HG03108 (cell line): ENCODE data around the gene IL20.

Source experiments
- ATAC-seq: cut with Tn5 transposase; IDR thresholded peaks from one replicate; pipeline ENCODE4 v1.9.1; 2021; ENCODE audit warnings: moderate library complexity; ENCODE audit not compliant: unreplicated experiment

The IL20 gene

GRCh38 chr1:206899717-206900116 is 34.3 kb downstream of the IL20 start:
- ATAC-seq: no peak

DNA sequence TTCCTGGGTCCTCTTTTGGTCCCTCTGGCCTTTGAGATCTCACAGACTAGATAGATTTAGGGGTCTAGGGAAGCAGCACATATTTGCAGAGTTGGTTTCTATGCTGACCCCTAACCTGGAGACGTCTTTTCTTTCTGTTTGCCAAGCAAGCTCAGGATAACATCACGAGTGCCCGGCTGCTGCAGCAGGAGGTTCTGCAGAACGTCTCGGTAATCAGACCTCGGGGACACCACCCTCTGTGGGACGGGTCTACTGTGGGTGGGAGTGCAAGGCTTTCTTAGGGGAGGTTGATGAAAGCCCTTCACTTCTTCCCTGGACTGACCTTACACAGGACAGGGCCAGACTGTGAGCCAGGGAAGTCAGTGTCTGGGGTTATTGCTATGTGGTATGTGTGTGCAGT is 34.7 kb downstream of the IL20 start:
- no peak for ATAC-seq

GRCh38 chr1:206901944-206902343 is 36.5 kb downstream of the IL20 start:
- no peak for ATAC-seq

DNA sequence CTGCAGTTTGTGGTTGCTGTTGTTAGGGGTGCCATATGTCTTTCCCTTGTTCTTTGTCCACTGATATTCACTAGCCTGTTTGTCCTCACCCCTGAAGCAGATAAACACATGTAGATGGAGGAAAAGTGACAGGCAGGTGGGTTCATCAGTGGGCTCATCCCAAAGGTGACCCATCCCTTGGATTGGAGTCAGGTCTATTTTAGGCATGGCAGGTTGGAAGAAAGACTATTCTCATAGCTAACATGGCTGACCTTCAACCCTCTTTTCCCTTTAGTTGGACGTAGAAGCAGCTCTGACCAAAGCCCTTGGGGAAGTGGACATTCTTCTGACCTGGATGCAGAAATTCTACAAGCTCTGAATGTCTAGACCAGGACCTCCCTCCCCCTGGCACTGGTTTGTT is 37.3 kb downstream of the IL20 start:
- no peak for ATAC-seq

DNA sequence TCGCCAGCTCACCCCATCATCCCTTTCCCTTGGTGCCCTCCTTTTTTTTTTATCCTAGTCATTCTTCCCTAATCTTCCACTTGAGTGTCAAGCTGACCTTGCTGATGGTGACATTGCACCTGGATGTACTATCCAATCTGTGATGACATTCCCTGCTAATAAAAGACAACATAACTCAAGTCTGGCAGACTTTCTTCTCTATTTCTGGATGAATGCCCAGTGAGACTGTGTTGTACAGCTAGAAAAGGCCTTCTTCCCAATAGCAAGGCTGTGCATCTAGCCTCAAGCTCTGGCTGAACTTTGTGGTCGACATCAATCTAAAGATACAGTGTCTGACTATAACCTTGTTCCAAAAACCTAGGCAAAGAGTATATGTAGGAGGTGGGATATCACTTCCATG is 38.3 kb downstream of the IL20 start:
- no peak for ATAC-seq

DNA sequence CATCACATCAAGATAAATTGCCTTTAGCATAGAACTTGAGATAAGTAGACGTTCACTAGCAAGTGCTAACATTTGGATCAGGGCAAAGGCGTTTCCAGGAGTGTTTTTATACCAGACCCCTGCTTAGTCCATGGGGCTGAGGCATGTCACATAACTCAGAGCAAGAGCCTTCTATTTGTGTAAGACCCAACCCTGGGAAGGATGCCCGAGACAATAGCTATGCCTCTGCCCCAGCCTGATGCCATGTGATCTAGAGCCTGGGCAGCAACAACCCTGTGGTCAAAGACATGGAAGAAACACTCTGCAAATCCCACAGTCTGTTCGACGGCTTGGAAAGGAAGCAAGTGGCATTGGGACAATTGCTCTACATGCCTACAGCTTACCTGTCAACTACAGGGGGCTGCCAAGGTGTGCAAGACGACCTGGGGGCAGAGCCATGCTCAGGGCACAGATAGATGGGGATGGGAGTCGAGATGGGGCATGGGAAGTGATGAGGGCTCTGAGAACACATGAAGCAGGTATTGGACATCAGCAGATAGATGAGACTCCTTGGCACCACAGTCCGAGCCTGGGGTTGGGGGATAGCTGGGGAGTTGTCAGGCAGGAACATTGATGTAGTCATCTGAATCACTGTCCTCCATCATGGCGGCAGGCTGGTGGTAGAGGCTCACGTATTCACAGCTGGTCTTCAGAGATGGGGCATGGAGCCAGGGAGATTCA is 39.2 kb downstream of the IL20 start:
- ATAC-seq: no peak

DNA sequence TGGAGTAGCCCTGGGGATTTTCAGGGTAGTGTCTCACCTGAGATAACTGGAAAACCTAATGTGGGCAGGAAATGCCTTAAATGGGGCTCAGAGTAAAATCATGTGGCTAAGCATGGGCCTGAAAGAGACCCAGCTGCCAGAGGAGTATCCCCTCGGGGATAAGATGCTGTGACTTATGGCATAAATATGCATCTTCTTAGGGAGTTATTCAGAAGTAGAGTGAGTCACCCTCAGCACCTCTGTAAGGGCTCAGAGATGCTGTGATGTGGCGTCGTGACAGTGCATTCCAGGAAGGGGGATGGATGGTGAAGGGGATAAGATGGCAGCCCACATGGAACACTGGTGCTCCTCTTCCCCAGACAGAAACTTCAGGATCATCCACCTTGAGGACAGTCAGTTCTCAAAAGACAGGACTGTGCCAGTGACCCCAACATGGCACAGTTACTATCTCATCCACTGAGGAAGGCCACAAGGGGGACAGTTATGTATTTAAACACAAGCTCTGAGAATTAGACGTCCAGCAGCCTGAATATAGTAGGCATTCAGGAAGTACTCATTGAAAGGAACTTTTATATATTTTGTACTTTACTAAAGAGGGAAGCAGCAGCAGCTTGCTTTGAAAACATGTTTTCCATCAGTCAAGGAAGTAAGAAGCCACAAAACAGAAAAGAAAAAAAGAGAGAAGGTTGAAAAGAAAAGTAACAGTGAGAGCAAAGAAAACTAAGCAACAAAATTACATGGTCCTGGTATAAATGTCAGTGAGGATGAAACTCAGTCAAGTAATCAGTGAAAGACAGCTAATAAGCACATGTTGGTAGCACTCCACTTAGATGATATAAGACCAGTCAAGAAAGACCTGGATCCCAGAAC is 40.1 kb downstream of the IL20 start:
- peak; percentile 59 for ATAC-seq

GRCh38 chr1:206907304-206907991 is 42.0 kb downstream of the IL20 start:
- no peak for ATAC-seq

DNA sequence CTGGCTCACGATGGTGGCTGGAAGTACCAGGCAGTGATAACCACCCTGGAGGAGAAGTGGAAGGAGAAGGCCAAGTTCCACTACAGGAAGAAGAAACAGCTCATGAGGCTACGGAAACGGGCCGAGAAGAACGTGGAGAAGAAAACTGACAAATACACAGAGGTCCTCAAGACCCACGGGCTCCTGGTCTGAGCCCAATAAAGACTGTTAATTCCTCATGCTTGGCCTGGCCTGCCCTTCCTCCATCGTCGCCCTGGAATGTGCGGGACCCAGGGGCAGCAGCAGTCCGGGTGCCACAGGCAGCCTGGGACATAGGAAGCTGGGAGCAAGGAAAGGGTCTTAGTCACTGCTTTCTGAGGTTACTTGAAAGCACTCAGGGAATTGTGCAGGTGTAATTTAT is 42.6 kb downstream of the IL20 start:
- no peak for ATAC-seq

DNA sequence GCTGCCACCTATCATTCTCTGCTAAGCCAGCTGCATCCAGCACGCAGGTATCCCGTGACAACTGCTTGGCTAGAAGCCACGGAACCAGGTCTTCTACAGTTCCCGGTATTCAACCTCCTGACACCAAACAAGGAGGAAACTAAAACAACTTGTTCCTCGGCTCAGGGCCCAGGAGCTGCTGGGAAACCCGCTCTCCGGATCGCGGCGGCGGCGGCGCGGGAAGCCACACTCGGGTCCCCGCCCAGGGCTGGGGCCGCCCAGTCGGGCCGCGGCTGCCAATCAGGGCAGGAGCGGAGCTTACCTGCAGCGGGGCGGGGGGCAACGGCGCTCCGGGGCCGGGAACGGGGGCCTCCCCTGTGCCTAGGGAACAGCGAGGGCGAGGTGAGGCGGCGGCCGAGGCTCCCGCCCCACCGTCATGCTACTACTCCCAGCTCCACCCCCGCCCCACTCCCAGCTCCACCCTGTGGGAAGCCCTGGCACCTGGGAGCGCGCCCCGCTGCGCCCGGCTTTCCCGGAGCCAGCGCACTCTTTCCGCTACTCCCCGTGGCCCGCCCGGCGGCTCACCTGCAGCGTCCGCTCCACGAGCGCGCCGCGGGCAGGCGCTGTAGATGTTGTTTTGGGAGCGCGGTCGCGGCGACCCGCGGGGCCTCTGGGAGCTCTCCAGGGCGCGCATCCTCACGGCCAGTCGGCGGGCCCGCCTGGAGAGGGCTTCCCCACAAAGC is 43.9 kb downstream of the IL20 start:
- no peak for ATAC-seq

DNA sequence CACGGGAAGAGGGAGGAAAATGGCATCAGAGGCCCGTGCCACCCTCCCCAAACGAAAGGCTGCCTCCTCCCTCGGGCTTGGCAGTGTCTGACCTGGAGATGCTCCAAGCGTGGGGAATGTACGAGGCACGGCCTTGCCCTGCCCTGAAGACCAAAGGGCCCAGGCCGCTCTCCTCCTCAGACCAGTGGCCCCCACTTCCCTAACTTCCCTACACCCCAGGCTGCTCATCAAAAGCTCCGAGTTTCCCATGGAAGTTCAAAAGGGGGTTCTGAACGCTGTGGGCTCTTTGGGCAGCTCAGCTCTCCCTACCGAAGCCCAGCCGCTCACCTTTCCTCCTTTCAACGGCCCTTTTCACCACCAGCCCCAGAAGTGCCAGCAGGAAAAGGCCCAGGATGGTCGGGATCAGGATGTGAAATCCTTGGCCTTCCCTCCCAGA is 44.5 kb downstream of the IL20 start:
- no peak for ATAC-seq

GRCh38 chr1:206911064-206911663 is 45.7 kb downstream of the IL20 start:
- no peak for ATAC-seq

GRCh38 chr1:206912445-206913095 is 47.1 kb downstream of the IL20 start:
- ATAC-seq: no peak

GRCh38 chr1:206913766-206914537 is 48.5 kb downstream of the IL20 start:
- no peak for ATAC-seq

DNA sequence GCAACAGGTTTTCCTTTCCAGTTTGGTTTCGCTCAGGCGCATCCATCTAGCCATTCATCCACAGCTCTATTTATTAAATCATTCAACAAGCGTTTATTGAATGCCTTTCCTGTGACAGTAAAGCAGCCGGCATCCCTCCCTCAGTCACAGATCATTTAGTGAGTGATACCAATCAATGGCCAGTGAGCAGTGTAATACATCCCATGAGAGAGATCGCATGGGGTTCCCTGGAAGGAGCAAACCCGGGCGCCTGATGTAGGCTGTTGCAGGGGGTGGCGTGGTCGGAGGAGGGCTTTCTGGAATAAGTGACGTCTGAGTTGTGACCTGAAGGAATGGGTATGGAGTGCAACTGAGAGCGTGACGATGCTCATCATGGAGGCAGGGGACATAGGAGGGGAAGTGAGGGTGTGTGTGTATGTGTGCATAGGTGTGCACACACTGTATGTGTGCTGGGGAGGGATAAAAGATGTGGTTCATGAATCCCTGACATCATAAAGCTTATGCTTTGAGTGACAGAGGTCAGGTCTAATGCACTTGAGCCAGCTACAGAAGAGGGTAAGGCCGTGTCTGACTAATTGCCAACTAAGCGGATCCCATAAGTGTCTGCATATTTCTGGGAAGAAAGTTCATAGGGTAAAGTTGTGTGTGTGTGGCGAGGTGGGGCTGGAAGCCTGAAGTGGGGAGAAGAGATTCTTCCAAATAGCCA is 49.8 kb downstream of the IL20 start:
- no peak for ATAC-seq

DNA sequence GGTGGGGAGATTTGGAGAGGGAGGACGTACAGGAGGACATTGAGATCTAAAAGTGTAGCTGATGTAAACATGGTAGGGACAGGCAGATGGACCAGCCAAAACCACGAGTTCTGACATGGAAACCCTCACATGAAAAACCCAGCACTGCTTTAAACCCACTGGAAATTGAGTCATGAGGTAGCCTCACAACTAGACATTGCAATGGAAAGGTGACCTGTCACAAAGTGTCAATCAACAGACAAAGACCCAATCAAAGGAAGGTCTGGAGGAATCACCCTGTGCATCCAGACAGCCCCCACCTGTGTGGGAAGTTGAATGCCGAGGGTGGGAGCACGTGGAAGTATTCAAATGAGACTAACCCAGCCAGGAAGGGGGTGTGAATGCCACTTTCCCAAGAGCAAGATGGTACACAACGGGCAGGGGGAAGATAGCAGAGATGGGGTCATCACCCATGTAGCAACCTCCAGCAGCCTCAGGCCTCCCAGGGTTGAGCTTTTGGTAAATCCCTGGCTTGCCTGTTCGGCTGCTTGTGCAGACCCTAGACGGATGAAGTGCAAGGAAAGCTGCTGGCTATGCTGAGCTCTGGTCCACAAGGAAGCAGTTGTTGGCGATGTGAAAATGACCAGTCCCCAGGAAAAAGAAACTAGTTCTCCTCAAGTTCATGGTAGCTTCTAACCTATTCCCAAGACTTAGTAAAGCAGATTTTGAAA is 50.7 kb downstream of the IL20 start:
- ATAC-seq: no peak

GRCh38 chr1:206918076-206918475 is 52.7 kb downstream of the IL20 start:
- no peak for ATAC-seq
